Esophagus squamous epithelium (tissue), 5 donors: ENCODE results near the gene EEF1E1. TPM values are rescaled to one million over a fixed set of nuclear protein-coding genes. Genes with fewer than 3 reads are reported as not detected.

Source experiments
- DNase-seq: peaks from one replicate; lab custom pipeline; 2025; lab: John Stamatoyannopoulos, UW
- H3K27ac ChIP-seq, 4 donors: fragments of 200-600 bp; sonication (generic); one replicate each; pipeline ENCODE4 v1.5.1; 2016 to 2019; ENCODE audit warnings: mild to moderate bottlenecking in 1 of 4
- H3K27me3 ChIP-seq, 4 donors: fragments of 200-600 bp; sonication (generic); 1 replicate in 3 of 4; 2 replicates in 1 of 4; pipeline versions ENCODE4 v1.5.1 to v1.6.0; 2017 to 2021; ENCODE audit warnings: antibody characterized with exemption in 1 of 4
- H3K36me3 ChIP-seq, 3 donors: fragments of 200-600 bp; sonication (generic); one replicate each; pipeline ENCODE4 v1.5.1; 2016 to 2019
- H3K4me1 ChIP-seq, 3 donors: fragments of 200-600 bp; sonication (generic); one replicate each; pipeline ENCODE4 v1.5.1; 2017 to 2019
- H3K4me3 ChIP-seq, 4 donors: fragments of 200-600 bp; sonication (generic); 1 replicate in 3 of 4; 2 replicates in 1 of 4; pipeline ENCODE4 v1.5.1; 2016 to 2019; ENCODE audit warnings: mild to moderate bottlenecking in 2 of 4, moderate library complexity in 1 of 4
- H3K9me3 ChIP-seq, 3 donors: fragments of 200-600 bp; sonication (generic); one replicate each; pipeline ENCODE4 v1.5.1; 2016 to 2019
- CTCF ChIP-seq, 6 experiments: fragments of 450-650 bp in 4 of 6; fragments of 200-600 bp in 2 of 6; sonication (generic) in 2 of 6; IDR thresholded peaks; one replicate each; pipeline ENCODE4 v1.5.1; 2016 to 2019; ENCODE audit warnings: antibody characterized with exemption in 6 of 6, mild to moderate bottlenecking in 4 of 6, moderate library complexity in 4 of 6
- POLR2A ChIP-seq, 4 donors: fragments of 450-650 bp; IDR thresholded peaks; one replicate each; pipeline ENCODE4 v1.6.1; 2017; ENCODE audit warnings: antibody characterized with exemption in 4 of 4, mild to moderate bottlenecking in 4 of 4, moderate library complexity in 3 of 4
- WGBS, 2 donors: methylation state at CpG; one replicate each; pipeline ENCODE4 v1.1.5; 2018; 5-methylcytosine and 5-hydroxymethylcytosine counted together
- intact Hi-C: fragments of 100-400 bp; cut with DNase I; formaldehyde crosslinking; loops from one replicate; pipeline ENCODE4 v1.15.0; 2022
- total RNA-seq, 4 donors: library from RNA; depleted of rRNA; stranded (reverse); fragments of >200 nt; gene quantifications; one replicate each; pipeline ENCODE4 v1.1.0, GENCODE V29; 2016
- donor health status: DM: yes; HTN: yes; CAD: no.

EEF1E1 gene
- total RNA-seq, 4 donors from 2014 or later: 18.6 to 67.3 (median 56.3) TPM

DNA sequence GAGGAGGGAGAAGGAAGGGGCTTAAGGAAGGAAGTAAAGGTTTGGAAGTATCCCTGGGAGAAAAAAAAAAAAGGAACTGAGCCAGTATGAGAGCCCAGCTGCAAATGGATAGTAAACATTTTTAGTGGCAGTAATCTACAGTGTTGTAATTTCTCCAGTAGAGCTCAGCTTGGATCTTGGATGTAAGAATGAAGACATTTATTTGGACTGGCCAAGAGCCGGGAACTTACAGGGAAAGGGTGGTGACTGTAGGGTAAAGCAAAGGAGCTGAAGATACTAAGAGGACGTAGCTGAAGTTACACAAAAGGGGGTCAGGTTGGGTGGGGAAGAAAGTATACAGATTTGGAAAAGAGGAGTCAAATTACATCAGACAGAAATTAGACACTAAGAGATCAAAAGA, 13.5 kb downstream of the EEF1E1 start:
- H3K36me3 ChIP-seq: peaks cover 3 to 71% (median 6%) of the 10 kb centered on the region in 3 donors
- WGBS, 2 donors: 92% methylated on average over 2 of the region's 2 CpGs
- no peaks in the 10 kb centered on the region for H3K9me3 ChIP-seq
- TF ChIP-seq POLR2A (IDR thresholded peaks at IDR 0.05): no peak
- TF ChIP-seq CTCF (IDR thresholded peaks at IDR 0.05): no peak
- H3K27ac ChIP-seq: no peak overlapping the region
- intact Hi-C loops: no loop called here
- no peaks in the 10 kb centered on the region for H3K27me3 ChIP-seq
- no peak for DNase-seq
- no peak overlapping the region for H3K4me3 ChIP-seq
- peaks cover 3 to 10% (median 7%) of the 10 kb centered on the region in 3 donors for H3K4me1 ChIP-seq

GRCh38 chr6:8087870-8088754, 14.2 kb downstream of the EEF1E1 start:
- no peak for DNase-seq
- Histone ChIP-seq H3K27ac (no peak overlapping the region), H3K4me3 (no peak overlapping the region), H3K9me3 (no peaks in the 10 kb centered on the region), H3K4me1 (peaks cover 3 to 18% (median 7%) of the 10 kb centered on the region in 3 donors), H3K27me3 (no peaks in the 10 kb centered on the region), H3K36me3 (peaks cover 3 to 66% (median 6%) of the 10 kb centered on the region in 3 donors)
- WGBS, 2 donors: 82 to 93% methylated on average over 5 of the region's 5 CpGs
- TF ChIP-seq CTCF (IDR thresholded peaks at IDR 0.05): no peak
- no peak for TF ChIP-seq POLR2A (IDR thresholded peaks at IDR 0.05)
- intact Hi-C loops: no loop called here

- intact Hi-C loops: no loop called here
- H3K36me3 ChIP-seq: peaks cover 3 to 63% (median 6%) of the 10 kb centered on the region in 3 donors
- DNase-seq: no peak
- TF ChIP-seq POLR2A (IDR thresholded peaks at IDR 0.05) (no peak), CTCF (IDR thresholded peaks at IDR 0.05) (no peak)
- no peak overlapping the region for H3K4me3 ChIP-seq
- H3K4me1 ChIP-seq: peaks cover 3 to 29% (median 7%) of the 10 kb centered on the region in 3 donors
- no peaks in the 10 kb centered on the region for H3K9me3 ChIP-seq
- H3K27ac ChIP-seq: no peak overlapping the region
- no peaks in the 10 kb centered on the region for H3K27me3 ChIP-seq
- 86 to 88% methylated on average over 9 of the region's 9 CpGs for WGBS, 2 donors
Observed at GRCh38 chr6:8086755-8087306, 15.5 kb downstream of the EEF1E1 start.

- no peaks in the 10 kb centered on the region for H3K27me3 ChIP-seq
- H3K36me3 ChIP-seq: peaks cover 0 to 51% (median 6%) of the 10 kb centered on the region in 3 donors
- H3K9me3 ChIP-seq: no peaks in the 10 kb centered on the region
- H3K4me3 ChIP-seq: no peak overlapping the region
- peaks cover 3 to 37% (median 7%) of the 10 kb centered on the region in 3 donors for H3K4me1 ChIP-seq
- WGBS, 2 donors: 13 to 30% methylated on average over 2 of the region's 2 CpGs
- no peak overlapping the region for H3K27ac ChIP-seq
- no peak for DNase-seq
- TF ChIP-seq POLR2A (IDR thresholded peaks at IDR 0.05) (no peak), CTCF (IDR thresholded peaks at IDR 0.05) (no peak)
- intact Hi-C loops: no loop called here
Observed at GRCh38 chr6:8085053-8085511, 17.3 kb downstream of the EEF1E1 start.

GRCh38 chr6:8084586-8084985, 17.8 kb downstream of the EEF1E1 start:
- Histone ChIP-seq H3K36me3 (peaks cover 0 to 46% (median 6%) of the 10 kb centered on the region in 3 donors), H3K9me3 (no peaks in the 10 kb centered on the region), H3K27ac (no peak overlapping the region), H3K4me3 (no peak overlapping the region), H3K4me1 (peaks cover 3 to 42% (median 7%) of the 10 kb centered on the region in 3 donors), H3K27me3 (no peaks in the 10 kb centered on the region)
- intact Hi-C loops: no loop called here
- 70 to 86% methylated on average over 4 of the region's 4 CpGs for WGBS, 2 donors
- no peak for TF ChIP-seq POLR2A (IDR thresholded peaks at IDR 0.05)
- no peak for TF ChIP-seq CTCF (IDR thresholded peaks at IDR 0.05)
- no peak for DNase-seq
